DMS153 (cell line): ENCODE measurements around the gene TRIM50.
"Not testable (repeated sequence)": the region's sequence is repeated elsewhere in the genome, so short reads cannot be mapped to it uniquely, and the experiment has no call there.

Experiments used
- DNase-seq: peaks from one replicate; lab custom pipeline; 2025; lab: John Stamatoyannopoulos, UW

TRIM50 gene

DNA sequence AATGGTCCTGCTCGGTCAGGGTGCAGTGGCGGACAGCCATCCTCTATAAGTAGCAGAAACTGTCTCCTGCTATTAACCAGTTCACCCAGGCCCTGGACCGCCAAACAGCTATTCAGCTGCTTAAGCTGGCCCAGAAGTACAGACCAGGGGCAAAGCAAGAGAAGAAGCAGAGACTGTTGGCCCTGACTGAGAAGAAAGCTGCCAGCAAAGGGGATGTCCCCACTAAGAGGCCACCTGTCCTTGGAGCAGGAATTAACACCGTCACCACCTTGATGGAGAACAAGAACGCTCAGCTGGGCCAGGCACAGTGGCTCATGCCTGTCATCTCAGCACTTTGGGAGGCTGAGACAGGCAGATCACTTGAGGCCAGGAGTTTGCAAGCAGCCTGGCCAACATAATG lies 13.6 kb downstream of the TRIM50 start:
- DNase-seq = no peak

GRCh38 chr7:73313521-73313906 lies 14.4 kb downstream of the TRIM50 start:
- DNase-seq = no peak

GRCh38 chr7:73312831-73313520 lies 14.9 kb downstream of the TRIM50 start:
- no peak for DNase-seq

GRCh38 chr7:73311421-73311820 lies 16.5 kb downstream of the TRIM50 start:
- not testable (repeated sequence) for DNase-seq

DNA sequence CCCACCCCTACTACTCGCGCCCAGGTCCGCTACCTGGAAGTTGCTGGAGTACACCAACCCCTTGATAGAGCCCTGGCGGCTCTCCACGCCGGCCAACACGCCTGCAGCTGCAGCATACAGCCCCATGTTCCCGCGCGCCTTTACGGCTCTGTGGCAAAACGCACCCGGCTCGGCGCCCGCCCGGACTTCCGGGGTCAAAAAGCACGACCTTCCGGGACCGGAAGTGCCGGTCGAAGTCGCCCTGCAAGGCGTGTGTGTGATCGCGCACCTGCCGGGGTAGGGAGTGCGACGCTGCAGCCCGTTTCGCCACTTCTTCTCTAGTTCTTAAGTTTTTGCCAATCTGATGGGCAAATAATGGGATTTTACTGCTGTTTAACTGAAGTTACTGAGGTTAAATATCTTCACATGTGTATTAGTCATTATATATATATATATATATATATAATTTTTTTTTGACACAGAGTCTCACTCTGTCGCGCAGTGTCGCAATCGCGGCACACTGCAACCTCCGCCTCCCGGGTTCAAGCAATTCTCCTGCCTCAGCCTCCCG lies 19.1 kb downstream of the TRIM50 start, which contains the start of gene NSUN5:
Gene NSUN5, minus strand, starts transcription at position 162 of the 550 bp plus-strand sequence. Its CDS starts 36 bp downstream, at position 126.
- DNase-seq = peak; percentile 80

- no peak for DNase-seq
Observed at GRCh38 chr7:73308074-73308664, 19.7 kb downstream of the TRIM50 start.

- no peak for DNase-seq
Observed at GRCh38 chr7:73307436-73307835, 20.4 kb downstream of the TRIM50 start.

GRCh38 chr7:73304612-73305387 lies 23.1 kb downstream of the TRIM50 start:
- not testable (repeated sequence) for DNase-seq

DNA sequence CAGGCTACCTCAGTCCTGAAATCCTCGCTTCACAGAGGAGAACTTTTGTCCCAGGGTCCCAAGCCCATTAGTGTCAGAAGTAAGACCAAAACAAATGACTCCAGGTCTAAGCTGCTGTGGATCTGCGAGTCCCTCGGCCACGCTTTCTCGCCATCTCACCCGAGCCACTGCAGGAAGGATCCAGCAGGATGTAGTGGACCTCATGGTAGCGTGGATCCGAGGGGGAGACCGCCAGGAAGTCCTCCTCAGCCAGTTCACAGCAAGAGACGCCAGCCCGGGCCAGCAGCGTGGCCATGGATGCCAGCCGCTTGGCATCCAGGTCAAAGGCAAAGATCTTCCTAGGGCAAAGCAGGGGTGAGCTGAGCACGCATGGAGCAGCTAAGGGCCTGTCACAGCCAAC lies 23.8 kb downstream of the TRIM50 start:
- no peak for DNase-seq

- no peak for DNase-seq
Observed at GRCh38 chr7:73303546-73303945, 24.3 kb downstream of the TRIM50 start.

- not testable (repeated sequence) for DNase-seq
Observed at GRCh38 chr7:73302846-73303245, 25.0 kb downstream of the TRIM50 start.

- not testable (repeated sequence) for DNase-seq
Observed at GRCh38 chr7:73301108-73301507, 26.8 kb downstream of the TRIM50 start.

DNA sequence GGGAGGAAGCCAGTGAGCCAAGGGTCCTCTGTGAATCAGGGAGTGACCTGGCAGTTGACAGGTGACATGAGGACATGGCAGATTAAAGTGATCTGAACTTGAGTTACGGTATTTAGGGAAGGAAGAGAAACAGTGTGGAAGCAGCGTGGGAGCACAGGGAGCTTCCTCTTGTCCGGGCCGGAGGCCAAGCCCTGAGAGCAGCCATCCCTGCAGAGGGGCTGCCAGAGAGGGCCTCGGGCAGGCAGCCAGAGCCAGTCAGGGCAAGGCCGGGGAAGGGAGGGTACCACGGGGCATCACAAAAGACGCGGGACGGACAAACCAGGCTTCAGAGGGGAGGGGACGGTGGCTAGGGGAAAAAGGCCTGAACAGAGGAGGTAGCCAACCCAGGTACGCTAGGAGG lies 28.1 kb downstream of the TRIM50 start:
- not testable (repeated sequence) for DNase-seq

DNA sequence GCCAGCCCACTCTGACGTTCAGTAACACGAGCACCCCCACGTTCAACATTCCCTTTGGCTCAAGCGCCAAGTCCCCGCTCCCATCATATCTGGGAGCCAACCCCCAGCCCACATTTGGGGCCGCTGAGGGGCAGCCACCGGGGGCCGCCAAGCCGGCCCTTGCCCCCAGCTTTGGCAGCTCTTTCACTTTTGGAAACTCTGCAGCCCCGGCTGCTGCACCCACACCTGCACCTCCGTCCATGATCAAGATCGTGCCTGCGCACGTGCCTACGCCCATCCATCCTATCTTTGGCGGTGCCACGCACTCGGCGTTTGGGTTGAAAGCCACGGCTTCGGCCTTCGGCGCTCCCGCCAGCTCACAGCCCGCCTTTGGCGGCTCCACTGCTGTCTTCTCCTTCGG lies 30.2 kb downstream of the TRIM50 start:
- DNase-seq = not testable (repeated sequence)

DNA sequence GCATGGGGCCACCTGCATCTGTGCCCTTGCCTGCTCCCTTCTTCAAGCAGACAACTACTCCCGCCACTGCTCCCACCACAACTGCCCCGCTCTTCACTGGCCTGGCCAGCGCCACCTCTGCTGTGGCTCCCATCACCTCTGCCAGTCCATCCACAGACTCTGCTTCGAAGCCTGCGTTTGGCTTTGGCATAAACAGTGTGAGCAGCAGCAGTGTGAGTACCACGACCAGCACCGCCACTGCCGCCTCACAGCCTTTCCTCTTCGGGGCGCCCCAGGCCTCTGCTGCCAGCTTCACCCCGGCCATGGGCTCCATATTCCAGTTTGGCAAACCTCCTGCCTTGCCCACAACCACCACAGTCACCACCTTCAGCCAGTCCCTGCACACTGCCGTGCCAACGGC lies 30.6 kb downstream of the TRIM50 start:
- DNase-seq = not testable (repeated sequence)

DNA sequence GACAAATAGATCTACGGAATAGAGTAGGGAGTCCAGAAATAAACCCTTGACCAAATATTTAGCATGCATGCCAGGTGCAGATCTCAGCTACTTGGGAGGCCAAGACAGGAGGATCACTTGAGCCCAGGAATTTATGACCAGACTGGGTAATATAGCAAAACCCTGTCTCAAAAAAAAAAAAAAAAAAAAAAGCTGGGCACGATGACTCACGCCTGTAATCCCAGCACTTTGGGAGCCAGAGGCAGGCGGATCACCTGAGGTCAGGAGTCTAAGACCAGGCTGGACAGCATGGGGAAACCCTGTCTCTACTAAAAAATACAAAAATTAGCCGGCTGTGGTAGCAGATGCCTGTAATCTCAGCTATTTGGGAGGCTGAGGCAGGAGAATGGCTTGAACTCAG lies 50.7 kb downstream of the TRIM50 start:
- DNase-seq = not testable (repeated sequence)

DNA sequence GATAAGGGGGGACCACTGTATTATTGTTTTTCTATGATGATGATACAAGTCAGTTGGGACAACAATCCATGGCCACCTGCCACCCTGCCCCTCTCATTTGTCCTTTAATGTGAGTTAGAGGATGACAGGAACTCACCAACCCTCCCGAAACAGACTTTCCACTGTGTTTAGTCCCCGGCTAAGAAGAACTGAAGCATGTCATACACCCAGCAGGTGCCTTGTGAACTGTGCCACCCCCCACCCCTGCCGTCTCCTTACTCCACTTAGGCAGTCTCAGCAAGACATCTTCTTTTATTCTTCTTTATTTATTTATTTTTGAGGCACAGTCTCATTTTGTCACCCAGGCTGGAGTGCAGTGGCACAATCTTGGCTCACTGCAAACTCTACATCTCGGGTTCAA lies 60.1 kb downstream of the TRIM50 start:
- not testable (repeated sequence) for DNase-seq

GRCh38 chr7:73266719-73267368 lies 61.0 kb downstream of the TRIM50 start:
- DNase-seq = not testable (repeated sequence)
